K562 (cell line): Measurements from ENCODE around the gene SIRT2. TPM values are rescaled to one million over a fixed set of nuclear protein-coding genes. Genes with fewer than 3 reads are reported as not detected.

Experiments used
- ETS2 ChIP-seq: IDR thresholded peaks from 2 replicates; pipeline ENCODE4 v1.6.1; 2016; ENCODE audit warnings: borderline replicate concordance, missing genetic modification characterization, mild to moderate bottlenecking, moderate library complexity, missing compliant biosample characterization; ENCODE audit not compliant: poor library complexity, severe bottlenecking
- HNRNPL ChIP-seq: fragments of 200-400 bp; formaldehyde crosslinking; IDR thresholded peaks from 2 replicates; pipeline ENCODE4 v1.6.1; 2017; ENCODE audit warnings: low read depth, mild to moderate bottlenecking, low read length
- ZNF407 ChIP-seq: fragments of 450-650 bp; IDR thresholded peaks from 2 replicates; pipeline ENCODE4 v1.6.1; 2016; ENCODE audit warnings: low read depth
- ZNF639 ChIP-seq, 2 experiments: fragments of 200-800 bp in 1 of 2; sonication (Bioruptor generic) in 1 of 2; sonication (generic) in 1 of 2; formaldehyde crosslinking in 1 of 2; IDR thresholded peaks in 1 of 2; conservative IDR thresholded peaks in 1 of 2; 2 replicates each; pipeline versions ENCODE4 v1.5.0 to v1.6.1; 2016 to 2020; ENCODE audit warnings: missing compliant biosample characterization in 1 of 2, missing genetic modification characterization in 1 of 2, missing genetic modification reagents in 1 of 2
- polyA plus RNA-seq, 8 experiments: library from polyadenylated mRNA; depleted of rRNA in 4 of 8; stranded (reverse) in 5 of 8; unstranded in 3 of 8; fragments of >200 nt; fragmentation: Nextera tagmentation in 2 of 8; fragmentation: Illumina TruSeq in 1 of 8; extraction: Ambion mirVana in 2 of 8; extraction: Trizol in 1 of 8; gene quantifications; 2 replicates each; pipeline versions ENCODE4 v1.2.1 to v1.2.3, GENCODE V29; 2011 to 2014; ENCODE audit warnings: inconsistent platforms in 1 of 8, missing spikeins in 1 of 8
- total RNA-seq, 7 experiments: library from RNA; depleted of rRNA in 6 of 7; stranded (reverse); fragments of >200 nt in 6 of 7; fragmentation: Illumina TruSeq in 2 of 7; extraction: Trizol in 2 of 7; gene quantifications; 2 replicates each; pipeline versions ENCODE4 v1.2.1 to v1.2.3, GENCODE V29; 2011 to 2021; ENCODE audit warnings: low replicate concordance in 1 of 7

The SIRT2 gene
- total and polyA plus RNA-seq, 9 of the 15 experiments (the other 6 are each of a cell fraction or from before 2014, with no cell fraction given) = 2.3 to 35.2 (median 22.9) TPM

GRCh38 chr19:38894968-38895367 lies 4.5 kb downstream of the SIRT2 start (continued):
- TF ChIP-seq ZNF407 (no peak), ZNF639 (CRISPR knock-in tag; conservative IDR thresholded peaks at IDR 0.05 in 1 of 2, IDR thresholded peaks at IDR 0.05 in 1 of 2) (no peak), ETS2 (tag) (no peak), HNRNPL (no peak)
- TF ChIP-seq, all 486 proteins: peak for 0
